K562 treated with DMSO at 1 percent for 4 hours (cell line): ENCODE measurements around the gene KRT86. TPM values are rescaled to one million over a fixed set of nuclear protein-coding genes. Genes with fewer than 3 reads are reported as not detected.

Experiments
- total RNA-seq: library from RNA; unstranded; fragments of 300-600 nt; gene quantifications from 2 replicates; pipeline ENCODE4 v1.2.3, GENCODE V29; 2022; ENCODE audit not compliant: insufficient read depth

Gene KRT86
- not detected in 2 replicates for total RNA-seq

GRCh38 chr12:52274521-52275120 is at the start of gene KRT86:
KRT86 (plus strand) TSS chr12:52274645; CDS start chr12:52301917, 27,272 bp downstream.

GRCh38 chr12:52232674-52233461 is 41.6 kb upstream of the KRT86 start, which contains the start of gene KRT7:
KRT7 (plus strand) TSS chr12:52233243; CDS start chr12:52233297, 54 bp downstream.

DNA sequence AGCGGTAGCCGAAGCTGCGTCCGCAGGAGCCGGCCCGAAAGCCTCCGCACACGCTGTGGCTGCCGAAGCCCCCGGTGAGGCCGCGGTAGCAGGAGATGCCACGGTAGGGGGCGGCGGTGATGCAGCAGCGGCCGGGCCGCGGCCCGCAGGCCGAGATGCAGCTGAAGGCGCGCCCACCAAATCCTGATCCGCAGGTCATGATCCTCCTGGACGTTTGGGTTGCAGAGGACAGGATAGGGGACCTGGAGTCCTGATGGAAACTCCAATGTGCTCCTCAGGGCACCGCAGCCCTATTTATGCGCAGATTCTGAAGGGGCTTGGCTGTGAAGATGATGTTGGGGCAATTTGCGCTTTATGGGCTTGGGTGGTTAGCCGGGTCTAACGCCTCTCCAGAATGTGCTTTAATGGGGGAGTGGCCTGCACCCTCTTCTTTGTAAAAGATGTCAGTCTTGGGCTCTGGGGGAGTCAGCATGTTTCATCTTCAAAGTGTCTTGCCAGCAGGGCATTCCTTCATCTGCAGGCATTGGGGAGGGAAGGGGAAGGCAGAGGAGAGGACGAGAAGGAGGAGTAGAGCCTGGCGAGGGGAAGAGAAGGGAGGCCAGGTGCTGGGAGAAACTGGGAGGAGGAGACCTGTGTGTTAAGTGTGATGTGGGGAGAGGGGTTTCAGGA is 17.0 kb downstream of the KRT86 start, which contains the start of gene KRT81:
Gene KRT81, minus strand, starts transcription at position 268 of the 669 bp plus-strand sequence. Its CDS starts 69 bp downstream, at position 199.

DNA sequence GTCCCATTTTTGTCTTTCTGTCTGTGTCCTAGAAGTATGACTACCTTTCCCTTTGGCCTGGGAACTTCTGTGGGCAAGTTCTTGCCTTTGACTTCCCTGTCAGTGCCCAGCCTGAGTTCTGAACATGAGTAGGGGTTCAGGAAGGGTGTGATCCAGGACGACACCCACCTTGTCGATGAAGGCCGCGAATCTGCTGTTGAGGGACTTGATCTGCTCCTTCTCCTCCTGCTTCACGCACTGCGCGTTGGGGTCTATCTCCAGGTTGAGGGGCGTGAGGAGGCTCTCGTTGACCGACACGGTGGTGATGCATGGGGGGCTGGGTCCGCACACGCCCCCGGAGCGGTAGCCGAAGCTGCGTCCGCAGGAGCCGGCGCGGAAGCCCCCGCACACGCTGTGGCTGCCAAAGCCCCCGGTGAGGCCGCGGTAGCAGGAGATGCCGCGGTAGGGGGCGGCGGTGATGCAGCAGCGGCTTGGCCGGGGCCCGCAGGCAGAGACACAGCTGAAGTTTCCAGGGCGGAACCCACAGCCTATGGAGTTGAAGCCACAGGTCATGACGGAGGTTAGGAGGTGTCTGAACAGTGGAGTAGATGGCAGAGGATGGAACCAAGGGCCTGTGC is 46.4 kb downstream of the KRT86 start, which contains the start of gene KRT83:
Gene KRT83, minus strand, starts transcription at position 615 of the 617 bp plus-strand sequence. Its CDS starts 63 bp downstream, at position 552.

Other genes starting within 250 kb of the KRT86 start
- 3.6 and 5.1 TPM in 2 replicates for gene NR4A1, start 223.2 kb upstream of the KRT86 start, total RNA-seq
- 66.9 and 68.5 TPM in 2 replicates for gene ATG101, start 204.7 kb upstream of the KRT86 start, total RNA-seq
- not detected in 2 replicates for gene SMIM41, start 194.9 kb upstream of the KRT86 start, total RNA-seq
- not detected in 2 replicates for gene KRT80, start 82.6 kb upstream of the KRT86 start, total RNA-seq
- not detected in 2 replicates for gene KRT7, start 41.4 kb upstream of the KRT86 start, total RNA-seq
- gene KRT81, start 16.9 kb downstream of the KRT86 start, total RNA-seq: 0.75 and 1.1 TPM in 2 replicates
- gene KRT83, start 46.8 kb downstream of the KRT86 start, total RNA-seq: not detected in 2 replicates
- not detected in 2 replicates for gene KRT85, start 92.8 kb downstream of the KRT86 start, total RNA-seq
- not detected in 2 replicates for gene KRT84, start 111.0 kb downstream of the KRT86 start, total RNA-seq
- not detected in 2 replicates for gene KRT82, start 131.7 kb downstream of the KRT86 start, total RNA-seq
- gene KRT75, start 159.7 kb downstream of the KRT86 start, total RNA-seq: not detected in 2 replicates
- gene KRT6B, start 177.5 kb downstream of the KRT86 start, total RNA-seq: not detected in 2 replicates
- gene KRT6C, start 199.2 kb downstream of the KRT86 start, total RNA-seq: not detected in 2 replicates
- not detected in 2 replicates for gene KRT6A, start 218.6 kb downstream of the KRT86 start, total RNA-seq
- gene KRT5, start 245.7 kb downstream of the KRT86 start, total RNA-seq: not detected in 2 replicates